Pancreas (tissue), 10 donors: ENCODE measurements around the gene SLC16A4. TPM values are rescaled to one million over a fixed set of nuclear protein-coding genes. Genes with fewer than 3 reads are reported as not detected.

Experiments used
- ATAC-seq, 4 donors: fragments of 200-7000 bp; cut with Tn5 transposase; one replicate each; pipeline versions ENCODE4 v1.8.0 to v1.9.1; 2020; ENCODE audit warnings: mild to moderate bottlenecking in 4 of 4, moderate library complexity in 4 of 4
- DNase-seq, 6 donors: peaks; one replicate each; pipeline ENCODE4 v3.0.0-alpha.2; 2020
- FAIRE-seq: peaks from 2 replicates; lab custom pipeline; 2012; peaks lifted over from hg19 to GRCh38; lab: Jason Lieb, UNC
- H3K27ac ChIP-seq, 4 donors: fragments of 200-600 bp; sonication (generic); 1 replicate in 3 of 4; 2 replicates in 1 of 4; pipeline versions ENCODE4 v1.5.0 to v1.8.0; 2020
- H3K27me3 ChIP-seq, 4 donors: fragments of 200-600 bp; one replicate each; pipeline ENCODE4 v1.8.0; 2021
- H3K36me3 ChIP-seq, 3 donors: fragments of 200-600 bp; sonication (generic) in 1 of 3; one replicate each; pipeline versions ENCODE4 v1.5.0 to v1.8.0; 2020 to 2021
- H3K4me1 ChIP-seq, 3 donors: fragments of 200-600 bp; one replicate each; pipeline ENCODE4 v1.8.0; 2021
- H3K4me3 ChIP-seq, 4 donors: fragments of 200-600 bp; sonication (generic) in 2 of 4; one replicate each; pipeline versions ENCODE4 v1.5.0 to v1.8.0; 2020 to 2021
- H3K9me3 ChIP-seq, 4 donors: fragments of 200-600 bp; one replicate each; pipeline ENCODE4 v1.8.0; 2021
- WGBS, 2 donors: extraction: QIAGEN DNeasy Blood & Tissue Kit; methylation state at CpG; one replicate each; pipeline ENCODE4 v1.1.7; 2013; 5-methylcytosine and 5-hydroxymethylcytosine counted together
- intact Hi-C, 3 donors: fragments of 100-400 bp; cut with DNase I; formaldehyde crosslinking; loops; one replicate each; pipeline versions ENCODE4 v1.11.1 to v1.14.2; 2022
- polyA plus RNA-seq, 2 donors: library from polyadenylated mRNA; stranded (reverse); fragments of 200-250 nt; gene quantifications; one replicate each; pipeline ENCODE4 v1.2.3, GENCODE V29; 2013
- total RNA-seq, 6 donors: library from RNA; stranded (reverse); fragmentation: NEBNext Ultra II Directional in 4 of 6; extraction: Animal tissue kit (Norgen Biotek cat#: 25700) in 4 of 6; gene quantifications; one replicate each; pipeline versions ENCODE4 v1.2.1 to v1.2.4, GENCODE V29; 2021 to 2023
- TF ChIP-seq, protein P1 (sequence below), 4 donors: fragments of 200-600 bp; sonication (generic) in 3 of 4; IDR thresholded peaks; one replicate each; pipeline versions ENCODE4 v1.5.0 to v1.8.0; 2021; ENCODE audit warnings: antibody characterized with exemption in 4 of 4
- donor health status: healthy with polysubstance abuse.
- donor health status: DM: no; HTN: no; CAD: no; lungs with moderate emphysema.
- donor health status: DM: no; HTN: no; CAD: no.
- donor health status: control.
- donor health status: control.
- donor health status: Bipolar disorder and iron deficiency.
- donor health status: DM: yes; HTN: yes; CAD: no.
- donor health status: DM: no; HTN: no; CAD: no.
- donor health status: DM: no; HTN: no; CAD: no.
- donor health status: DM: yes; HTN: yes; CAD: no.

The SLC16A4 gene
- total and polyA plus RNA-seq, 8 donors, result 0.32 to 1.8 (median 0.52) TPM

DNA sequence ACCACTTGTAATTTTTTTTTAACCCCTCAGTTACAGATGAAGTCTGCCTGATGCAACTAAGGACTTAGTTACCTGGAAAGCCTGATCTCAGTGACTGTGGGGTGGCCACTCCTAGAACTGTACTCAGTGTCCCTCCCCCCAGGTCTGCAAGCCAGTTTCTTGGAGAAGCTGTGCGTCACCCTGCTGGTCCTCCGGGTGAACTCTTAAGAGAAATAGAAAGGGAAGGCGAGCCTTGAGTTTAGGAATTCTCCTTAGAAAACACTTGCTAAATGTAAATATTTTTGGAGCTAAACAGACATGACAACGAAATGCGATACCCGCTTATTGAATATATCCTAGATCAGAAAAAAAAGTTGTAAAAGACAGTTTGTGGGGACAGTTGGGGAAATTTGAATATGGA lies 730 bp downstream of the SLC16A4 start:
- H3K27ac ChIP-seq, result no peak overlapping the region
- H3K9me3 ChIP-seq, result no peaks in the 10 kb centered on the region
- no peak overlapping the region for H3K4me3 ChIP-seq
- H3K36me3 ChIP-seq, result no peaks in the 10 kb centered on the region
- intact Hi-C loops, result no loop called here
- ATAC-seq (peak in 3 of 4 donors; percentile 44 to 59 (median 56)), DNase-seq (no peak), FAIRE-seq (no peak)
- no peaks in the 10 kb centered on the region for H3K27me3 ChIP-seq
- H3K4me1 ChIP-seq, result peaks cover 0 to 3% (median 0%) of the 10 kb centered on the region in 3 donors
- WGBS, 2 donors, result 80% methylated on average over 6 of the region's 6 CpGs
- TF ChIP-seq, protein P1, sequence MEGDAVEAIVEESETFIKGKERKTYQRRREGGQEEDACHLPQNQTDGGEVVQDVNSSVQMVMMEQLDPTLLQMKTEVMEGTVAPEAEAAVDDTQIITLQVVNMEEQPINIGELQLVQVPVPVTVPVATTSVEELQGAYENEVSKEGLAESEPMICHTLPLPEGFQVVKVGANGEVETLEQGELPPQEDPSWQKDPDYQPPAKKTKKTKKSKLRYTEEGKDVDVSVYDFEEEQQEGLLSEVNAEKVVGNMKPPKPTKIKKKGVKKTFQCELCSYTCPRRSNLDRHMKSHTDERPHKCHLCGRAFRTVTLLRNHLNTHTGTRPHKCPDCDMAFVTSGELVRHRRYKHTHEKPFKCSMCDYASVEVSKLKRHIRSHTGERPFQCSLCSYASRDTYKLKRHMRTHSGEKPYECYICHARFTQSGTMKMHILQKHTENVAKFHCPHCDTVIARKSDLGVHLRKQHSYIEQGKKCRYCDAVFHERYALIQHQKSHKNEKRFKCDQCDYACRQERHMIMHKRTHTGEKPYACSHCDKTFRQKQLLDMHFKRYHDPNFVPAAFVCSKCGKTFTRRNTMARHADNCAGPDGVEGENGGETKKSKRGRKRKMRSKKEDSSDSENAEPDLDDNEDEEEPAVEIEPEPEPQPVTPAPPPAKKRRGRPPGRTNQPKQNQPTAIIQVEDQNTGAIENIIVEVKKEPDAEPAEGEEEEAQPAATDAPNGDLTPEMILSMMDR (IDR thresholded peaks at IDR 0.05), result no peak

DNA sequence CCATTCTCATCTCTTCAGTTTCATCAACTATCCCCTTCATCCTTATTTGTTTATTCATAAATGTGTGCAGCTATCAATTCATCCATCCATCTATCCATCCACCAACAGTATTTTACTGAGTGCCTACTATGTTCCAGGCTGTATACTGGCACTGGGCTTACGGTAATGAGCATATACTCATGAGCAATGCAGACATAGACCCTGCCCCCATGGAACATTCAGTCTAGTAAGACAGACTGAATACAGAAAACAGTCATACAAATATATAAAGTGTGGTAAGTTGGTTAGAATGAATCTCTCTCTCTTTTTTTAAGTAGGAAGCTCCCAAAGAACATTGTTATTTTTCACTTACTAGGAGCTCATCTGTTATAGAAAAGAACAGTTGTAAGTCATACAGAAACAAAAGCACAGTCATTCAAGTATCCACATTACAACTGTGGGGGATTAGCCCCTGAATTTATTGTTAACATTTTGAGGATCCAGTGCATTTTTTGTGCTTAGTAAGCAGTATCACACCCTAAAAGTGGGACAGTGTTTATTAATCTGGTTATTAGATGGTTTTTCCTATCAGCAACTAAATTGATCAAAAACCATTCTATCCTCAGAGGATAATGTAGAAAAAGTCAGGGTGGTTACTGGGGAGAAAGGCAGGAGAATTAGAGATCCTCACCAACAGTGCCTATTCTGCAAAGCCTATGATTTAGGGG lies 3.6 kb downstream of the SLC16A4 start:
- no peak for DNase-seq
- Histone ChIP-seq H3K27me3 (no peaks in the 10 kb centered on the region), H3K36me3 (no peaks in the 10 kb centered on the region), H3K4me3 (no peak overlapping the region), H3K9me3 (no peaks in the 10 kb centered on the region), H3K4me1 (no peaks in the 10 kb centered on the region), H3K27ac (no peak overlapping the region)
- ATAC-seq, result no peak
- intact Hi-C loops, result no loop called here
- FAIRE-seq, result no peak
- 97 to 100% methylated on average over 1 of the region's 1 CpG for WGBS, 2 donors
- TF ChIP-seq, protein P1 (IDR thresholded peaks at IDR 0.05), result no peak

DNA sequence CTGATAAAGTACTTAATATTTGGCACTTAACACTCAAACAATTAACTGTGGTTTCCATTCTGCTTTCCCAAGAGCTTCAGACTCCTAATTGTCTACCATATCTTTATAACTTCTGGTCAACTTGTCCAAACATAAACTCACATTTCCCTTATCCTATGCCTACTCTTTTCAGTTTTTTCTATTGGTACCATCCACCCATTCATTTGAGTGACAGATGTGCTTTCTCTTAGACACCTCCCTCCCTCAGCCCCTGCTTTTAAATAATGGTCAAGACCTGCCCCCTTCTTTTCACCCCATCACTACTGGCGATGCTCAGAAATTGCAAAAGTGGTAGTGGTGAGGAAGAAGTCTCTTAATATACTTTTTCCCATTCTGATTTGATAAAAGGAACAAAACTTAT lies 5.5 kb downstream of the SLC16A4 start:
- no peaks in the 10 kb centered on the region for H3K27me3 ChIP-seq
- ATAC-seq (no peak), DNase-seq (no peak), FAIRE-seq (no peak)
- no peaks in the 10 kb centered on the region for H3K4me1 ChIP-seq
- no peaks in the 10 kb centered on the region for H3K36me3 ChIP-seq
- no peak overlapping the region for H3K27ac ChIP-seq
- no peaks in the 10 kb centered on the region for H3K9me3 ChIP-seq
- TF ChIP-seq, protein P1 (IDR thresholded peaks at IDR 0.05), result no peak
- WGBS, 2 donors, result 82 to 100% methylated on average over 1 of the region's 1 CpG
- intact Hi-C loops, result no loop called here
- no peak overlapping the region for H3K4me3 ChIP-seq

DNA sequence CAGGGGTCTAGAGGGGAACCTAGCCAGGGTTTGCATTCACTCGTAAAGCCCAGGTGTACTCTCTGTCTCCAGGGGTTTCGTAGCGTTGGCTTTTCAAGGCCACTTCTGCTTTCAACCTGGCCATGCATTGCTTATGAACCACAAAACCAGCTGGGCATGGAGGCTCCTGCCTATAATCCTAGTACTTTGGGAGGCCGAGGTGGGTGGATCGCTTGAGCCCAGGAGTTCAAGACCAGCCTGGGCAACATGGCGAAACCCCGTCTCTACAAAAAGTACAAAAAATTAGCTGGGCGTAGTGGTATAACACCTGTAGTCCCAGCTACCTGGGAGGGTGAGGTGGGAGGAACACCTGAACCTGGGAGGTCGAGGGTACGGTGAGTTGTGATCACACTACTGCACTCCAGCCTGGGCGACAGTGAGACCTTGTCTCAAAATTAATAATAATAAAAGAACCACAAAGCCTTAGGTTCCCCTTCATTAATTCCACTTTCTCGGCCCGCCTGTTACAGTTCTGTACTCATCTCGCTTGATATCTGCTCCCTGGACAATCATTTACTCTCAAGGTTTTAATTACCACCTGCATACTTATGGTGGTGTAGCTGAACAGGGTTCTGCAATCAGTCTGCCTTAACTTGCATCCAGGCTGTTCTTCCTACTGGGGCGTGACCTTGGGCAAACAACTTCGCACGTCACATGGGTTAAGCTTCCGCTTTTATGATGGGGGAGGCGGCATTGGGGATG lies 6.1 kb downstream of the SLC16A4 start:
- Histone ChIP-seq H3K27ac (no peak overlapping the region), H3K27me3 (no peaks in the 10 kb centered on the region), H3K4me1 (no peaks in the 10 kb centered on the region), H3K36me3 (no peaks in the 10 kb centered on the region), H3K4me3 (no peak overlapping the region), H3K9me3 (no peaks in the 10 kb centered on the region)
- peak in 1 of 4 donors; percentile 34 for ATAC-seq
- no peak for FAIRE-seq
- intact Hi-C loops, result no loop called here
- DNase-seq, result no peak
- WGBS, 2 donors, result 90 to 93% methylated on average over 19 of the region's 19 CpGs
- TF ChIP-seq, protein P1 (IDR thresholded peaks at IDR 0.05), result no peak
